GM12891 (cell line): ENCODE results near the gene ZNF337.
A peak's percentile ranks its signal among the peaks of the same experiment; 100 is the strongest.
"Not testable (repeated sequence)": the region's sequence is repeated elsewhere in the genome, so short reads cannot be mapped to it uniquely, and the experiment has no call there.

Source experiments
- DNase-seq: peaks from one replicate; pipeline ENCODE4 v3.0.0; 2011; ENCODE audit warnings: low spot score; ENCODE audit not compliant: insufficient read length
- FAIRE-seq: peaks from 2 replicates; lab custom pipeline; 2011; peaks lifted over from hg19 to GRCh38; lab: Jason Lieb, UNC
- PAX5 ChIP-seq: IDR thresholded peaks from 2 replicates; pipeline ENCODE4 v1.6.1; 2011; ENCODE audit warnings: low read length, moderate library complexity, mild to moderate bottlenecking; ENCODE audit not compliant: insufficient read depth, severe bottlenecking
- POLR2A ChIP-seq: IDR thresholded peaks from 2 replicates; pipeline ENCODE4 v1.6.1; 2011; ENCODE audit warnings: low read depth, low read length, control low read depth
- POLR2AphosphoS5 ChIP-seq: IDR thresholded peaks from 2 replicates; pipeline ENCODE4 v1.6.1; 2011; ENCODE audit warnings: low read depth, low read length, control low read depth
- POU2F2 ChIP-seq: IDR thresholded peaks from 2 replicates; pipeline ENCODE4 v1.6.1; 2011; ENCODE audit warnings: low read depth, mild to moderate bottlenecking, control low read depth, low read length, moderate library complexity
- SPI1 ChIP-seq: IDR thresholded peaks from 2 replicates; pipeline ENCODE4 v1.6.1; 2011; ENCODE audit warnings: low read depth, low read length, control low read depth
- TAF1 ChIP-seq: IDR thresholded peaks from 2 replicates; pipeline ENCODE4 v1.6.1; 2011; ENCODE audit warnings: low read depth, low read length, control low read depth

ZNF337 gene

DNA sequence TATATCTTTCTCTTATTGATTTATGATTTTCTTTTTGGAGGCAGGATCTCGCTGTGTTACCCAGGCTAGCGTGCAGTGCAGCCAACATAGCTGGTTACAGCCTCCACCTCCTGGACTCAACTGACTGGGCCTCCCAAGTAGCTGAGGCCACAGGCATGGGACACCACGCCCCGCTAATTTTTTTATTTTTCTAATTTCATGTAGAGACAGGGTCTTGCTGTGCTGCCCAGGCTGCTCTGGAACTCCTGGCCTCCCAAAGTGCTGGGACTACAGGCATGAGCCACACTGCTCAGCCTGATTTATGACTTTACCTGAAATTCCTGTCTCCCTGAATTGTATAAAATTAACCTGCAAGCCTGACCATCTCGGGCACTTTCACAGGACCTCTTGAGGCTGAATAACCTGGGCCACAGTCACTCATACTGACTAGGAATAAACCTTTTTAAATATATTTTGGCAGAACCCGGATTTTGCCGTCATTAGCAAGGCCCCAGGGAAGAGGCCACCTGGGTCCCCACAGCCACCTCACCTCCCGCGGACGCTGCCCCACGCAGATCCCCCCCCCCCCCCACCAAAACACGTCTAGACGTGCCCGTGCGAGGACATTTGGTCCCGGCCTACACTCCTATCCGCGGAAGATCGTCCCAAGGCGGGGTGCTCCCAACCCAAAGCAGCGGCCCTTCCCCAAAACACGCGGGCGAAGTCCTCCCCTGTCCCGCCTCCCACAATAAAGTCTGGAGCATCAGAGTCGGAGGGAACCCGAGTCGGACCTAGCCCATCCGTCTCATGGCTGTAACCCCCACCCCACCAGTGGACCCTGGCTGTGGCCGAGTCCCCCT, 902 bp downstream of the ZNF337 start:
- DNase-seq (no peak), FAIRE-seq (peak; percentile 54)
- TF ChIP-seq POLR2AphosphoS5: no peak
- no peak for TF ChIP-seq POLR2A
- TF ChIP-seq PAX5: no peak
- no peak for TF ChIP-seq SPI1
- no peak for TF ChIP-seq TAF1
- TF ChIP-seq POU2F2: no peak

DNA sequence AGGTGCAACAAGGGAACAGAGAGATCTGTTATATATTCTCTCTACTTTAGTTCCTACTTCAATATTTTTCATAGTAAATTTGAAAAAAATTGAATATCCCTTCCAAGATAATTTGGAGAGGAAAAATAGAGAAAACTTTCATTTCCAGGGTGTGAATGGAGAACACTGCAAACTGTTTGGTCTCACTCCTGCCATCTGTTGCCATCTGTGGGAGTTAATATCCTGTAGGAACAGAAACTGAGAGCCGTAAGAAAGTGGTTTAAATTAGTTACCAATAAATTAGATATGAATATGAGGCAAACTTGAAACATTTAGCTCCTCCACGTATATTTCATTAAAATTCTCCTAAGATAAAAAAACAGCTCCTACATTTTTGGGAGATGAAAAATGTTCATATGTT, 4.2 kb downstream of the ZNF337 start:
- no peak for TF ChIP-seq POU2F2
- no peak for TF ChIP-seq SPI1
- TF ChIP-seq PAX5: no peak
- TF ChIP-seq POLR2A: no peak
- TF ChIP-seq TAF1: no peak
- no peak for TF ChIP-seq POLR2AphosphoS5
- DNase-seq: no peak
- FAIRE-seq: no peak

DNA sequence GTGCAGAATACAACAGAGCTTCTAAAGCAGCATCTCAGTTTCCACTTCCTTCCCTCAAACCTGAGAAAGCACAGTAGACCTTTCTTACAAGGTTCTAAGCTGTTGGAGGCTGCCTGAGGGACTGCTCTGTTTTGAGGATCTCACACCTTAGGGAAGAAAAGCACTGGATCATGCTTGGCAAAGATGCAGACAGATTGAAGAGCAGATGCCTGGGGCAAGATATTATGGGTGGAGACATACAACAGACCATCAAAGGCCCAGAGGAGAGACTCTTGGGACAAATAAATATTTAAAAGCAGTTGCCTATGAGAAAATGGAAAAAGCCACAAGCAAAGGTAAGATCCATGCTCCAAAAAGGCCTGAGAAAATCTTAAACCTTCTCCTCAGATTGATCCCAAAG, 6.2 kb downstream of the ZNF337 start:
- DNase-seq (no peak), FAIRE-seq (no peak)
- TF ChIP-seq TAF1 (no peak), POLR2AphosphoS5 (no peak), POLR2A (no peak), POU2F2 (no peak), PAX5 (no peak), SPI1 (no peak)

DNA sequence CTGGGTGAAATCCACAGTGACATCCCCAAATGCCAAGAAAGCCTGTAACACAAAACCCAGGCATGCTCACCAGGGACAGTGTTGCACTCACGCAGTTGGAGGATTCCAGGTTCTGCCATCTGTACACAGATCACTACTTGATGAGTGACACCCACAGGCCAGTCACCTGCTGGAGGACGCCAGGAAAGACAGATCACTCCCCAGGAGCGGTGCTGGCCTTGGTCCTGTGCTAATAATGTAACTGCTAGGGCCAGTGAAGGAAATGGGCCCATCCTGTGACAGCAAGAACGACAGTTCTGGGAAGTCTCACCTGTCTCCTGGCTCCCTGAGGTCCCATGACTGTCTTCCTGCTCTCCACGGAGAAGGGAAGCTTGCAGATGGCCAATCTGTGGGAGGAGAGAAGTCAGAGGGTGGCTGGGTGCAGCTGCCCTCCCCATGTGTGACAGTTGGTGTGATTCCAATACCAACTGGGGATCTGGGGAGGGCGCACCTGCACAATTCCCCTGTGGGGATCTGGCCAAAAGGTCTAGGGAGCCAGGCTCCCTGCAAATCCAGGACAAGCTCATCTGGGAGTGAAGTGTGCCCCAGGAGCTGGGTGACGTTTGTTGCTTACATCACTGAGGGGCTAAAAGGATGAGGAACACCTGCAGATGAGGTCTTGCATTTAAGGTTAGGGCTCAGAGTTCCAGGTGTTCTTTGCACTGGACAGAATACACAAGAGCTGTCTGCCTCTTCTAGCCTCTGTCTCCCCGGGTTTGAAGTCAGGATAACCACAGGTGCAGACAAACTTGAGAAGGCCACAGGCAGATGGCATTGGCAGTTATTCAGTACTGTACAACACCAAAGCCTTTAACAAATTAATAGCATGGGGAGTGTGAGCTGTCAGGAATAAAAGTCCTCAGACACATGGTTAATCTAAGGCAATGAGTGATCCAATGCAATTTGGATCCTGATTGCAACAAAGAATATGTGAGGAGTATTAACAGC, 10.3 kb downstream of the ZNF337 start:
- FAIRE-seq: no peak
- no peak for DNase-seq
- TF ChIP-seq SPI1: no peak
- no peak for TF ChIP-seq POLR2A
- TF ChIP-seq PAX5: no peak
- TF ChIP-seq POLR2AphosphoS5: no peak
- no peak for TF ChIP-seq POU2F2
- TF ChIP-seq TAF1: no peak

DNA sequence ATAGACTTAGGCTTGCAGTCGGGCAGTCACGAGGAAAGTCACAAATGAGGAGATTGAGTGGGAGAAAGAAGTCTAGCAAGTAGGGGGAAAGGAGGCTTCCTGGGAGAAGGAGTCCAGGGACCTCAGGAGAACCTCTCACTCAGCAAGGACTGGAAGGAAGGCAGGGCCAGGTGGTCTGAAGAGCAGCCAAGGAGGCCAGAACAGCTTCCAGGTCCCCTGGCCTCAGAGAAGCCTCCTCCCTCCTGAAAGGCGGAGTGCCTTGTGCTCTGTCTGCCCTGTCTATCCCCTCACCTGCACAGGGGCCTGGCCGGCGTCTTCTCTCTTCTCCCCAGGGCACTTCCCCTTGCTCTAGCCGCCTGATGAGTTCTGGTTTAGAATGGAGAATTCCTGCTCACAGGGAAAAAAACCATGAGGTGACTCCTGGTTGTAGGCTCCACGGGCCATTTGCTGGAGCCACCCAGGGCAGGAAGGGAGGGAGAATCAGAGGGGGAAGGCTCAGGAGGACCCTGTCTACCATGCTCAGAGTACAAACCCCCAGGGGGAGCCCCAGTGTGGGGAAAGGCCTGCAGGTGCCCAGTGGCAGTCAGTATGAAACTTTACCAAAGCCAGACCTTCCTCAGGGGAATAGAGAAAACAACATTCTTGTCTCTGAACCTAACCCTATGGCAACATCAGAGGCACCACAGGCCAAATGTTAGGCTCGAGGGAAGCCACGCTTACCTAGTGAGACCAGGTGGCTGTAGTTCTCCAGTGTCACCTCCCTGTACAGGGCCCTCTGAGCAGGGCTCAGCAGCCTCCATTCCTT, 11.2 kb downstream of the ZNF337 start:
- DNase-seq: no peak
- no peak for FAIRE-seq
- no peak for TF ChIP-seq PAX5
- TF ChIP-seq TAF1: no peak
- TF ChIP-seq POLR2A: no peak
- TF ChIP-seq POLR2AphosphoS5: no peak
- no peak for TF ChIP-seq SPI1
- TF ChIP-seq POU2F2: no peak

DNA sequence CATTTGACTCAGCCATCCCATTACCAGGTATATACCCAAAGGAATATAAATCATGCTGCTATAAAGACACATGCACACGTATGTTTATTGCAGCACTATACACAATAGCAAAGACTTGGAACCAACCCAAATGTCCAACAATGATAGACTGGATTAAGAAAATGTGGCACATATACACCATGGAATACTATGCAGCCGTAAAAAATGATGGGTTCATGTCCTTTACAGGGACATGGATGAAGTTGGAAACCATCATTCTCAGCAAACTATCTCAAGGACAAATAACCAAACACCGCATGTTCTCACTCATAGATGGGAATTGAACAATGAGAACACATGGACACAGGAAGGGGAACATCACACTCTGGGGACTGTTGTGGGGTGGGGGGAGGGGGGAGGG, 12.8 kb downstream of the ZNF337 start:
- not testable (repeated sequence) for DNase-seq, FAIRE-seq

DNA sequence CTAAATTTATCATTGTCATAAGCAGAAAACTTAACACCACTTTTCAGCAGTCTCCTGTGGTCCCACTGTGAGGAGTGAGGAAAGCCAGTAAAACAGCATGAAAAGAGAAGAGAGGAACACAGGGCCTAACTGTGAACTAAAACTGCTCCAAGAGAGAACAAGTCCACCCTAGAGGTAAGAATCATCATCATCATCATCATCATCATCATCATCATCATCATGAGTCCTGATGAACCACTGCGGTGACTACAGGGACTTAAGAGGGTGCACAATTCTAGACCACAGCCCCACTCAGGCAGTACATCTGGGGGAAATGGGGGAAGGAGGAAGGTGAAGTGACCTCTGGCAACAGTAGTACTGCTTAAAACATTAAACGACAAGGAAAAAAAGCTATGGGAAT, 13.6 kb downstream of the ZNF337 start:
- TF ChIP-seq PAX5 (no peak), POLR2AphosphoS5 (no peak), SPI1 (no peak), TAF1 (no peak), POU2F2 (no peak), POLR2A (no peak)
- no peak for DNase-seq
- no peak for FAIRE-seq

DNA sequence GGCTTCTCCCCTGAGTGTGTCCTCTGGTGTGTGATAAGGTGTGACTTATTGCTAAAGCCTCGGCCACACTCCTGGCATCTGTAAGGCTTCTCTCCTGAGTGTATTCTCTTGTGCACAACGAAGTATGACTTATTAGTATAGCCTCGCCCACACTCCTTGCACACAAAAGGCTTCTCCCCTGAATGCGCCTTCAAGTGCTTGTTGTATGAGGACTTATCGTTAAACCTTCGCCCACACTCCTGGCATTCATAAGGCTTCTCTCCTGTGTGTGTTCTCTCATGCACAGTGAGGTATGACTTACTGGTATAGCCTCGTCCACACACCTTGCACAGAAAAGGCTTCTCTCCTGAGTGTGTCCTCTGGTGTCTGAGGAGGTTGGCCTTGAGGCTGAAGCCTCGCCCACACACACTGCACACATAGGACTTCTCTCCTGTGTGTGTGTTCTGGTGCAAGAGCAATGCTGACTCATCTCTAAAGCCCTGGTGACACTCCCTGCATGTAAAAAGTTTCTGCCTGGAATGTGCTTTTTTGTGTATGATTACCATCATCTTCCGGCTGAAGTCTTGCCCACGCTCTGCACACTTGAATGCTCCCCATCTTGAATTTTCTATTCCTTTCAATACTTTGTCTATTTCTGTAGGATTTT, 20.4 kb downstream of the ZNF337 start:
- DNase-seq (no peak), FAIRE-seq (no peak)
- TF ChIP-seq PAX5: no peak
- no peak for TF ChIP-seq TAF1
- TF ChIP-seq POLR2AphosphoS5: no peak
- TF ChIP-seq SPI1: no peak
- no peak for TF ChIP-seq POLR2A
- TF ChIP-seq POU2F2: no peak
